NCI-H1436 treated with DMSO at 0.1 percent for 48 hours (cell line): ENCODE results near the gene TOGARAM1.

Experiments
- DNase-seq: peaks from one replicate; lab custom pipeline; 2025; lab: John Stamatoyannopoulos, UW

Gene TOGARAM1

GRCh38 chr14:44961554-44962333 is at the start of gene TOGARAM1, which contains the start of gene KLHL28:
Gene TOGARAM1 (plus strand): TSS chr14:44962190. CDS start chr14:44962422, 232 bp downstream.
Gene KLHL28 (minus strand): TSS chr14:44961947. CDS start chr14:44945928, 16,019 bp downstream.
- DNase-seq, result peak; percentile 99

- DNase-seq, result no peak
Observed at GRCh38 chr14:44914849-44915248, 47.1 kb upstream of the TOGARAM1 start.

GRCh38 chr14:44928793-44929192 is 33.2 kb upstream of the TOGARAM1 start:
- DNase-seq, result no peak

- DNase-seq, result no peak
Observed at GRCh38 chr14:44935155-44935554, 26.8 kb upstream of the TOGARAM1 start.

- no peak for DNase-seq
Observed at GRCh38 chr14:44937547-44937946, 24.4 kb upstream of the TOGARAM1 start.

- DNase-seq, result no peak
Observed at GRCh38 chr14:44940211-44940610, 21.8 kb upstream of the TOGARAM1 start.

- no peak for DNase-seq
Observed at GRCh38 chr14:44940944-44941343, 21.0 kb upstream of the TOGARAM1 start.

GRCh38 chr14:44941591-44941990 is 20.4 kb upstream of the TOGARAM1 start:
- no peak for DNase-seq

- DNase-seq, result no peak
Observed at GRCh38 chr14:44942436-44942835, 19.6 kb upstream of the TOGARAM1 start.

- DNase-seq, result no peak
Observed at GRCh38 chr14:44944107-44944506, 17.9 kb upstream of the TOGARAM1 start.

- no peak for DNase-seq
Observed at GRCh38 chr14:44945264-44945663, 16.7 kb upstream of the TOGARAM1 start.

GRCh38 chr14:44951051-44951450 is 10.9 kb upstream of the TOGARAM1 start:
- no peak for DNase-seq

GRCh38 chr14:44952391-44953110 is 9.4 kb upstream of the TOGARAM1 start:
- no peak for DNase-seq

- no peak for DNase-seq
Observed at GRCh38 chr14:44954750-44955149, 7.2 kb upstream of the TOGARAM1 start.

- DNase-seq, result no peak
Observed at GRCh38 chr14:44955528-44955927, 6.5 kb upstream of the TOGARAM1 start.

GRCh38 chr14:44956866-44957265 is 5.1 kb upstream of the TOGARAM1 start:
- no peak for DNase-seq

- DNase-seq, result no peak
Observed at GRCh38 chr14:44959538-44959937, 2.5 kb upstream of the TOGARAM1 start.

GRCh38 chr14:44960146-44960545 is 1.8 kb upstream of the TOGARAM1 start:
- no peak for DNase-seq

- DNase-seq, result no peak
Observed at GRCh38 chr14:44960646-44961045, 1.3 kb upstream of the TOGARAM1 start.

GRCh38 chr14:44961151-44961553 is 838 bp upstream of the TOGARAM1 start:
- no peak for DNase-seq

- no peak for DNase-seq
Observed at GRCh38 chr14:44962334-44963043, 499 bp downstream of the TOGARAM1 start.

GRCh38 chr14:44963044-44963528 is 1.1 kb downstream of the TOGARAM1 start:
- no peak for DNase-seq
